GM19468 (cell line): ENCODE data around the gene FBXO36.
A peak's percentile ranks its signal among the peaks of the same experiment; 100 is the strongest.
"Not testable (repeated sequence)": the region's sequence is repeated elsewhere in the genome, so short reads cannot be mapped to it uniquely, and the experiment has no call there.

Experiments used
- ATAC-seq: cut with Tn5 transposase; IDR thresholded peaks from one replicate; pipeline ENCODE4 v1.9.1; 2021; ENCODE audit warnings: mild to moderate bottlenecking, moderate library complexity, moderate number of reproducible peaks; ENCODE audit not compliant: unreplicated experiment; ENCODE audit errors: extremely low read depth

FBXO36 gene

GRCh38 chr2:229955663-229956062 is 33.4 kb downstream of the FBXO36 start:
- ATAC-seq = no peak

- no peak for ATAC-seq
Observed at GRCh38 chr2:229956491-229956890, 34.2 kb downstream of the FBXO36 start.

- not testable (repeated sequence) for ATAC-seq
Observed at GRCh38 chr2:229963596-229963995, 41.3 kb downstream of the FBXO36 start.

DNA sequence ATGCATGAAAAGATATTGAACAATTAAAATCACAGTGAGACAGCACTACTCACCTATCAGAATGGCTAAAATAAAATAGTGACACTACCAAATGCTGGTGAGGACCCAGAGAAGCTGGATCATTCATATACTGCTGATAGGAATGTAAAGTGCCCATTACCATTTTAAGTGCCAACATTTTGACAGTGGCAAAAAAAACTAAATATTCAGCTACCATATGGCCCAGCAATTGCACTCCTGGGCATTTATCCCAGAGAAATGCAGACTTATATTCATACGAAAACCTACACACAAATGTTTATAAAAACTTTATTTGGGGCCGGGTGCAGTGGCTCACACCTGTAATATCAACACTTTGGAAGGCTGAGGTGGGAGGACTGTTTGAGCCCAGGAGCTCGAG is 47.6 kb downstream of the FBXO36 start:
- no peak for ATAC-seq

DNA sequence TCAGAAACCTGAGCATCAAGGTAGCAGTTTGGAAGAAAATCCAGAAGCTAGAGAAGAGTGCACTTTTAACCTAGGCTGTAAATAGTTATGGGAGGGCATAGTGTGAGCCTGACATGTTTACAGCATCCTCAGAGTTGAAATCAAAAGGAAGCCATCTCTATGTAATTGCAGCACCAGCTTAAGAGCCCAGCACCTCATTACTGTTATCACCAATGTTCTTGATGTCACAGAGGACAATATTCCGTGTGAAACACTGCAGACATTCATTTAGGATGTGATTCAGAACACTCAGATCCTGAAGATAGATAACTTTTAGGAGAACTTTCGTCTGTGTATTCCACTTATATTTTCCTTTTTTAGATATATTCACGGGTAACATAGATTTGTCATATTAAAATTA is 48.1 kb downstream of the FBXO36 start:
- no peak for ATAC-seq

- no peak for ATAC-seq
Observed at GRCh38 chr2:229971298-229971790, 49.0 kb downstream of the FBXO36 start.

DNA sequence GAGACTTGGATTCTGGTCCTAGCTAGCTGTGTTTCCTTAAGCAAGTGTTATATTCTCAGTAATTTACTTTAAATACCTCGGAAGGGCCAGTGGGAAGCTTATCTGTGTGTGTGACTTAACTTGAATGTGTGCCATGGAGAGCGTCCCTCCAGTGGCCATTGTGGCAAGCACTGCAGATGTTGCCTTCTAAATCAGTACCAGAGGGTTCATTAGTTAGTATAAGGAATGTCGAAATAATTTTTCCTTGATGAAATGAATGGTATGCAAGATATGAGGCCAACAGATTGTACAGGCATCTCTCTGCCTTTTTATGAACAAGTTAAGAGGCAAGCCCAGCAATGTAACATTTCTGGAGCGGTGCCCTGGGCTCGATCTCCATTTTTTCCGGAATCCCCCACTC is 52.0 kb downstream of the FBXO36 start:
- no peak for ATAC-seq

GRCh38 chr2:229980431-229981184 is 58.3 kb downstream of the FBXO36 start:
- ATAC-seq = no peak

DNA sequence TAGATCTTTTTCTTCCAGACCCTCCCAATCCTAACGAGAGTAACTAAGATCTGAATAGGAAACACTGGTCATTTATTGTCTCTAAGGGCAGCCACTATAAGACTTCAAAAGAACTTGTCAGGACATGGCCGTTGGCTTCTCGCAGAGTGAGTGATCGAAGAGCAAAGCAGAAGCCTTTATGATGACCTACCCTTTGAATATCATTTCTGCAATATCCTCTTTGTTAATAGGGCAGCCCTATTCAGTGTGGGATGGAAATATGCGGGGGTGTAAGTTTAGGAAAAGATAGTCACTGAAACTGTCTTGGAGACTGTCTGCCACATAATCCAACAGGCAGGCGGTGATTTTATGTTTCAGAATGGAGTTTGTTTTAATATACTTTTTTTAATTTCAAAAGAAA is 70.9 kb downstream of the FBXO36 start:
- ATAC-seq = no peak

DNA sequence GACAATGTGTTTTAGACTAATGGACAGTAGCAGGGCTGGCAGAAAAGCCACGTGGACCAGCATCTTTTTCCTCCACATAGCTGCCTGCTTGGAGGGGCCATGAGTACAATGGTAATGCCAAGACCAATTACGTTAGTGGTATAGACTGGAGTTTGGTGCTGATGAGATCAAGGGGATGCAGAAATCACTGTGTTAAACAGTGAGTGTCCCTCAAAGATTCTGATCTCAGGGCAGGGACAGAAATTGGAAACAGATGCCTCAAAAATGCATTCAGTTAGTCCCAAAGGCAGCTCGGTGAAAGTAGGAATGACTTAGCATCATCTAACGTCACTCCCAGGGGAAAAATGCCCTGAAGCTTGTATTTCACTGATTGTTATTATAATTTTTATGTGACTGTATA is 74.0 kb downstream of the FBXO36 start:
- no peak for ATAC-seq

DNA sequence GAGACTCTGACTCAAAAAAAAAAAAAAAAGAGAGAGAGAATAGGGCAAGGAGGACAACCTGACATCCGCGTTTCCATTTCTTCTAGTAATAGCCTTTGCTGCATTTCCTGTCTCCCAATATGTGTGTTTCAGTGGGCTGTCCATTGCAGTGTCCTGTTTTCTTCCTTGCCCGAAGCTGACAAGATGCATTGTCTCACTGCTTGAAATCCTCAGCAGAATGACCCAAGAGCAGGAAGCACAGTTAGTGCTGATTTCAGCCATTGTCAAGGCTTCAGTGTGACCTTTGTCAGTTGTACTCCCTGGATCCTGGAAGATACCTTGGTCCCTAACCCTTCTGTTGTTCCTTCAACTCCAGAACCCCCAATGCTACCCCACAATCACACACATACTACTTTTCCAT is 75.3 kb downstream of the FBXO36 start:
- ATAC-seq = no peak

- ATAC-seq = peak; percentile 82
Observed at GRCh38 chr2:230000118-230000841, 78.0 kb downstream of the FBXO36 start.

DNA sequence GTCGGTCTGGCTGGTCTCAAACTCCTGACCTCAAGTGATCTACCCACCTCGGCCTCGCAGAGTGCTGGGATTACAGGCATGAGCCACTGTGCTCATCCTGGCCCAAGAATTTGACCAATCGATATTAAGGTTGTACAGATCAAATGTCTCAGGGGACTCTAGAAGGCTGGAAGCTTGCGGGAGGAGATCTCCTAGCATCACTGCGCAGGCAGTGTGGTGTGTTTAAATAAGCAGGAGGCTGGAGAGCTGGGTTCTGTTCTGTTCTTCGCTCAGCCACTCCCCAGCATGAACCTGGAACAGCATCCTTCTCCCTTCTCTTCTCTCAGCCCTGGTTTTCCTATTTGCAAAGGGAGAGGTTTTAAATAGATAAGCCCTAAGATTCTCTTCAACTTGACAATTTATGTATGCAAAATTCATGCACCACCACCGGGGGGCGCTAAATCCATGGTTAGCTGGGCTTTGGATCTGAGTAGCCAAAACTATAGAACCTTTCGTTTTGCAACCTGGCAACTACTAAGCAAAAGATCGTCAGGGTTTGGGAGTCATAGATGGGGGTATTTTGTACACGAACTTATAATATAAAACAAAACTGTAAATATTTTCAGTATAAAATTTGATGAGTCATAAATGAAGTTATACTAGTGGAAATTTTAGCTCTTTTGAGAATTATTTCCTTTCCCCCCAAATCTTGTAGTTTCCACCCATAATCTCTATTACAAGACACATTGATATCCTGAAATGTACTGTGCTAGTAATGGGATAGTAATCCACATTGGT is 85.8 kb downstream of the FBXO36 start:
- ATAC-seq = no peak

- no peak for ATAC-seq
Observed at GRCh38 chr2:230008708-230009066, 86.4 kb downstream of the FBXO36 start.

DNA sequence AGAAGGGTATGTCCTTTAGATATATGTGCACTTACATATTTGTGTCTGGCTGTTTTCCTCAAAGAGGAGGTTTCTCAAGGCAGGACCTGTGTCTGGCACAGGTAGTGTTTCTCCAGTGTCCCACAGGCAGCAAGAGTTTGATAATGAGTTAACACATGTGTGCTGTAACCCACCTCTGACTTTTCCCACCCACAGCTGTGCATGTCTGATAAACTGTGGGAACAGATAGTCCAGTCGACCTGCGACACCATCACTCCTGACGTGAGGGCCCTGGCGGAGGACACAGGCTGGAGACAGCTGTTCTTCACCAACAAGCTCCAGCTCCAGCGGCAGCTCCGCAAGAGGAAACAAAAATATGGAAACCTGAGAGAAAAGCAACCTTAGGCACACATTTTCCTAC is 88.2 kb downstream of the FBXO36 start:
- ATAC-seq = no peak

DNA sequence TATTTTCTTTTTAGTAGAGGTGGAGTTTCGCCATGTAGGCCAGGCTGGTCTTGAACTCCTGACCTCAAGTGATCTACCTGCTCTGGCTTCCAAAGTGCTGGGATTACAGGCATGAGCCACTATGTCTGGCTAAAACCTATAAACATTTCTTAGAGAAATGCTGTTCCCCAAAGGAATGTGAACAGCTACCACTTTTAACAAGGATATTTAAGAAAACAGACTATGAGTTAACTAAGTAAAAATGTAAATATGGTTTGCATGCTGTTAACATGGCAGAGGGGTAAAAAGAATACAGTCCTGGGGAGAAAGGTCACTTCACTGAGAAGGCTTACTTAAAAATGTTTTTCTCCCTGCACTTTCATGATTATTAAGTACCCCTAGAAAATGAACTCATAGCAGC is 89.3 kb downstream of the FBXO36 start:
- ATAC-seq = no peak

DNA sequence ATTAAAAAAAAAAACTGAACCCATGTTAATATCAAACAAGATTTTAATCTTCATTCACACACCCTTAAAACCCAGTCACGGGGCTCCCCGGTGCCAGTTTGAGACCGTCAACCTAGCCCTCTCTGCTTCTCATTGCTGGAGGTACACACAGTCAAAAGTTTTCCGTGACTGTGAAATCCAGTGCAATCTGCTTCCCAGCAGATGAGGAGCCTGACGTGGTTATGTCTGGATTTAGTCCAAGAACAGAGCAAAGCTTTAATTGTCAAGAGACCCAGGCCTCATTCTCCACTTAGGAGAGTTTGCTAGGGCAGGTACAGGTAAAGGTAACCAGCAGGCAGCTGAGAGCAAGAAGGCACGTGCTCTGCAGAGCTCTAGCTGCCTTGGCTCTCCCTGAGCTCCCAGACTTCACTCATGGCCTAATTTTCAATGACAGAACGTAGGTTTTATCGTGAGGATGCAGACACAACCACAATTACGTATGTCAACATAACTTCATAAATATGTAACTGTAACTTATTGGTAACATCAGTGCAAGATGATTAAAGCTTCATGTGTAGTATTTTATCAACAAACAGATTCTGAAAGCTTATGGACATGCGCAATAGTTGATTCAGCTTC is 90.1 kb downstream of the FBXO36 start:
- no peak for ATAC-seq

- ATAC-seq = no peak
Observed at GRCh38 chr2:230016844-230017243, 94.5 kb downstream of the FBXO36 start.

- no peak for ATAC-seq
Observed at GRCh38 chr2:230018153-230018552, 95.8 kb downstream of the FBXO36 start.

DNA sequence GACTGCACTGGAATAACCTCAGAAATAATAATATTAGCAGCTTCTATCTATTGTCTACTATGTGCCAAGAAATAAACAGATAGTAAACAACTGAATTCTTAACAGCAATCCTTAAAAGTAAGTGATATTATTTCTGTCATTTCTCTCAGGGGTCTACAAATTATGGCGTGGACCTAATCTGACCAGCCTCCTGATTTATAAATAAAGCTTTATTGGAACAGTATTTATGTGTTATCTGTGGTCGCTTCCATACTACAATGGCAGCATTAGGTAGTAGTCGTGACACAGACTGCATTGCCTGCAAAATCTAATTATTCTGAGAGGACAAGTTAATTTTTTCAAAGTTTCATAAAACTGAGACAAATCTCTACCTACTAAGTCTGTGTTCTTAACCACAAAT is 97.4 kb downstream of the FBXO36 start:
- ATAC-seq = no peak

- no peak for ATAC-seq
Observed at GRCh38 chr2:230023313-230023712, 101.0 kb downstream of the FBXO36 start.
